Ovary (tissue), 9 donors: ENCODE results near the gene BORCS5. TPM values are rescaled to one million over a fixed set of nuclear protein-coding genes. Genes with fewer than 3 reads are reported as not detected.
A peak's percentile ranks its signal among the peaks of the same experiment; 100 is the strongest.

ENCODE experiments used
- DNase-seq, 5 donors: peaks; one replicate each; pipeline ENCODE4 v3.0.0-alpha.2; 2019 to 2020
- H3K27ac ChIP-seq, 2 donors: fragments of 200-600 bp; one replicate each; pipeline versions ENCODE4 v1.5.1 to v1.8.0; 2019 to 2022
- H3K27me3 ChIP-seq: fragments of 200-600 bp; one replicate; pipeline ENCODE4 v1.8.0; 2022
- H3K36me3 ChIP-seq: fragments of 200-600 bp; sonication (generic); one replicate; pipeline ENCODE4 v1.5.1; 2019
- H3K4me1 ChIP-seq: one replicate; pipeline ENCODE4 v1.8.1; 2013; ENCODE audit warnings: mild to moderate bottlenecking, moderate library complexity; ENCODE audit not compliant: insufficient read depth
- H3K4me3 ChIP-seq: fragments of 200-600 bp; sonication (generic); one replicate; pipeline ENCODE4 v1.5.1; 2017
- H3K9me3 ChIP-seq, 2 donors: fragments of 200-600 bp in 1 of 2; sonication (generic) in 1 of 2; one replicate each; pipeline versions ENCODE4 v1.5.1 to v1.8.1; 2013 to 2019; ENCODE audit warnings: mild to moderate bottlenecking in 1 of 2, moderate library complexity in 1 of 2
- CTCF ChIP-seq, 3 donors: fragments of 450-650 bp in 2 of 3; fragments of 200-600 bp in 1 of 3; IDR thresholded peaks; one replicate each; pipeline versions ENCODE4 v1.5.1 to v1.8.0; 2016 to 2022; ENCODE audit warnings: antibody characterized with exemption in 3 of 3, mild to moderate bottlenecking in 1 of 3
- EP300 ChIP-seq: sonication (generic); formaldehyde crosslinking; IDR thresholded peaks from one replicate; pipeline ENCODE4 v1.6.1; 2017; ENCODE audit warnings: antibody characterized with exemption
- POLR2A ChIP-seq: fragments of 450-650 bp; IDR thresholded peaks from one replicate; pipeline ENCODE4 v1.6.1; 2017; ENCODE audit warnings: antibody characterized with exemption, mild to moderate bottlenecking, moderate library complexity
- WGBS, 3 donors: extraction: QIAGEN DNeasy Blood & Tissue Kit in 1 of 3; methylation state at CpG; one replicate each; pipeline versions ENCODE4 v1.1.5 to v1.1.7; 2013 to 2017; 5-methylcytosine and 5-hydroxymethylcytosine counted together
- intact Hi-C, 4 donors: fragments of 100-400 bp; cut with DNase I; formaldehyde crosslinking; loops; one replicate each; pipeline versions ENCODE4 v1.11.0 to v1.15.1; 2022 to 2023
- polyA plus RNA-seq, 2 donors: library from polyadenylated mRNA; stranded (reverse); fragments of 200-250 nt in 1 of 2; fragments of 350-450 nt in 1 of 2; fragmentation: Illumina TruSeq in 1 of 2; extraction: RNeasy Lipid Tissue Mini Kit (QIAGEN cat#74804) in 1 of 2; gene quantifications; one replicate each; pipeline ENCODE4 v1.2.3, GENCODE V29; 2013 to 2014
- total RNA-seq, 7 donors: library from RNA; depleted of rRNA in 2 of 7; stranded (reverse); fragments of >200 nt in 2 of 7; fragmentation: NEBNext Ultra II Directional in 3 of 7; extraction: Animal tissue kit (Norgen Biotek cat#: 25700) in 3 of 7; gene quantifications; one replicate each; pipeline versions ENCODE4 v1.1.0 to v1.2.4, GENCODE V29; 2016 to 2023
- donor health status: DM: no; HTN: no; CAD: no; lungs with moderate emphysema.
- donor health status: DM: no; HTN: no; CAD: no.
- donor health status: Bipolar disorder and iron deficiency.
- donor health status: DM: yes; HTN: yes; CAD: no.
- donor health status: DM: no; HTN: no; CAD: no.
- donor health status: DM: yes; HTN: yes; CAD: no.

BORCS5 gene
- total and polyA plus RNA-seq, 9 donors = 6.2 to 20.4 (median 11.5) TPM

DNA sequence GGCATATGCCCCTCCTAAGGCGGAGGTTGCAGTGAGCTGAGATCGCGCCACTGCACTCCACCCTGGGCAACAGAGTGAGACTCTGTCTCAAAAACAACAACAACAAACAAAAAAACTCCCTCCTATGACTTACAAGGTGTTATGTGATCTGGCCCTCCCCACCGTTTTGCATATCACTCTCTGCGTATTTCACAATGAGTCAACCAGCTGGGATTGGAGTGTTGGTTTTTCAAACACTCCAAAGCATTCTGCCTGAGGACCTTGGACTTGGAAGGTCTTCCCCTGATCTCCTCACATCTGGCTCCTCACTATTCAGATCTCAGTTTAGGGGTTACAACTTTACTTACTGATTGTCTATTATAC is 20.8 kb upstream of the BORCS5 start:
- Histone ChIP-seq H3K27me3 (no peaks in the 10 kb centered on the region), H3K36me3 (no peaks in the 10 kb centered on the region), H3K9me3 (no peaks in the 10 kb centered on the region), H3K4me1 (peaks cover 4% of the 10 kb centered on the region), H3K27ac (no peak overlapping the region), H3K4me3 (no peak overlapping the region)
- TF ChIP-seq EP300 (no peak), POLR2A (no peak), CTCF (IDR thresholded peaks at IDR 0.05) (no peak)
- 77 to 86% (median 80%) methylated on average over 5 of the region's 5 CpGs for WGBS, 3 donors
- no peak for DNase-seq
- intact Hi-C loops = loop anchor here in 1 of 4 donors (10.0 kb wide), 1 partner anchor 751 kb away; no protein-coding TSS in a partner anchor

GRCh38 chr12:12336511-12336910 is 20.4 kb upstream of the BORCS5 start:
- WGBS, 3 donors = 88 to 96% (median 93%) methylated on average over 1 of the region's 1 CpG
- no peaks in the 10 kb centered on the region for H3K27me3 ChIP-seq
- H3K4me3 ChIP-seq = no peak overlapping the region
- H3K4me1 ChIP-seq = peaks cover 4% of the 10 kb centered on the region
- no peak for DNase-seq
- intact Hi-C loops = loop anchor here in 1 of 4 donors (10.0 kb wide), 1 partner anchor 752 kb away; no protein-coding TSS in a partner anchor
- TF ChIP-seq CTCF (IDR thresholded peaks at IDR 0.05) (no peak), POLR2A (no peak), EP300 (no peak)
- H3K9me3 ChIP-seq = no peaks in the 10 kb centered on the region
- no peaks in the 10 kb centered on the region for H3K36me3 ChIP-seq
- no peak overlapping the region for H3K27ac ChIP-seq

DNA sequence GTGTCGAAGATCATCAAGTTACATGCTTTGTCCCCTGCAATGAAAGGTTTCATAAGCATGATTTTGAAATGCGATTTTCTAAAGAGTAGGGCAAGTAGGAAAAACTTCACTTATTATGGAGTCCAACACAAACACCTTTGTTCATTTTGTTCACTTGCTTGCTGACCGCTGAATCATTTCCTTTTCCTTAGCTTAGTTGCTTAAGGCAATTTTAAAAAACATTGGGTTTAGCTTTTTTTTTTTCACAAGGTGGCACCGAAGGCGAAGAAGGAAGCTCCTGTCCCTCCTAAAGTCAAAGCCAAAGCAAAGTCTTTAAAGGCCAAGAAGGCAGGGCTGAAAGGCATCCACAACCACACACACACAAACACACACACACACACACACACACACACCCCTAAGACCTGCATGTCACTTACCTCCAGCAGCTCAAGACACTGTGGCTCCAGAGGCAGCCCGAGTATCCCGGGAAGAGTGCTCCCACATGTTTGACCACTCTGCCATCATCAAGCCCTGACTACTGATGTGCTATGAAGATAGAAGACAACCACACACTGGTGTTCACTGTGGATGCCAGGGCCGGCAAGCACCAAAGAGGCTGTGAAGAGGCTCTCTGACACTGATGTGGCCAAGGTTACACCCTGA is 18.2 kb upstream of the BORCS5 start:
- Histone ChIP-seq H3K4me3 (no peak overlapping the region), H3K9me3 (no peaks in the 10 kb centered on the region), H3K27ac (no peak overlapping the region), H3K4me1 (no peaks in the 10 kb centered on the region), H3K27me3 (no peaks in the 10 kb centered on the region), H3K36me3 (no peaks in the 10 kb centered on the region)
- 87 to 88% (median 87%) methylated on average over 8 of the region's 8 CpGs for WGBS, 3 donors
- DNase-seq = no peak
- intact Hi-C loops = loop anchor here in 1 of 4 donors (10.0 kb wide), 1 partner anchor 754 kb away; no protein-coding TSS in a partner anchor
- TF ChIP-seq POLR2A (no peak), EP300 (no peak), CTCF (IDR thresholded peaks at IDR 0.05) (no peak)

- H3K36me3 ChIP-seq = no peaks in the 10 kb centered on the region
- H3K27ac ChIP-seq = peak within 1 kb of the TSS; percentile 50 to 60
- H3K9me3 ChIP-seq = no peaks in the 10 kb centered on the region
- peak within 1 kb of the TSS; percentile 65 for H3K4me3 ChIP-seq
- H3K27me3 ChIP-seq = no peaks in the 10 kb centered on the region
- intact Hi-C loops = no loop called here
- peak in 1 of 3 donors; percentile 29 for TF ChIP-seq CTCF (IDR thresholded peaks at IDR 0.05)
- TF ChIP-seq POLR2A = peak; percentile 42
- no peak for TF ChIP-seq EP300
- 1% methylated on average over 33 to 68 of the region's 68 CpGs for WGBS, 3 donors
- peak; percentile 60 to 78 (median 71) for DNase-seq
- H3K4me1 ChIP-seq = no peaks in the 10 kb centered on the region
Measured at GRCh38 chr12:12349711-12350665, 6.9 kb upstream of the BORCS5 start, which contains the start of gene MANSC1. Gene MANSC1, minus strand, starts transcription at chr12:12350242. Its CDS starts 6,928 bp downstream, at chr12:12343314.
